NCI-H2081 (cell line): ENCODE results near the gene PTPN5.

Experiments
- DNase-seq, 2 experiments: peaks; one replicate each; lab custom pipeline; 2025; lab: John Stamatoyannopoulos, UW

The PTPN5 gene

DNA sequence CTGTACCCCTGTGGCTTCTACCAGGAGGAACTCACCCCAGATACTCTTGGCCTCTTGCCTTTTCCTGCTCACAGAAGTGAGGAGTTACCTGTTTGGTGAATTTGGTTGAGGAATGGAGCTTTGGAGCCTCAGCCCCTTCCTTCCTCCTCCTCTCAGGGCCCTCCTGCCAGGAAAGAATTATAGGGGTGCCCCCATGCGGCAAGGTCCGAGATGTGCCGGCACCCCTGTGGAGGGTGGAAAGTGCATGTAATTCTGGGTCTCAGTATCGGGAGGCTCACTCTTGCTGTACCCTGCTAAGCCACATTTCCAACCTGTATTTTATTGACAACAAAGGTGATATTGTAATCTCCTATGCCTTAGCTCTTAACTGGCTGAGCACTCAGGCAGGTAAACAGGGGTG lies 51.9 kb downstream of the PTPN5 start:
- no peak for DNase-seq

- no peak for DNase-seq
Observed at GRCh38 chr11:18737642-18738041, 54.0 kb downstream of the PTPN5 start.

DNA sequence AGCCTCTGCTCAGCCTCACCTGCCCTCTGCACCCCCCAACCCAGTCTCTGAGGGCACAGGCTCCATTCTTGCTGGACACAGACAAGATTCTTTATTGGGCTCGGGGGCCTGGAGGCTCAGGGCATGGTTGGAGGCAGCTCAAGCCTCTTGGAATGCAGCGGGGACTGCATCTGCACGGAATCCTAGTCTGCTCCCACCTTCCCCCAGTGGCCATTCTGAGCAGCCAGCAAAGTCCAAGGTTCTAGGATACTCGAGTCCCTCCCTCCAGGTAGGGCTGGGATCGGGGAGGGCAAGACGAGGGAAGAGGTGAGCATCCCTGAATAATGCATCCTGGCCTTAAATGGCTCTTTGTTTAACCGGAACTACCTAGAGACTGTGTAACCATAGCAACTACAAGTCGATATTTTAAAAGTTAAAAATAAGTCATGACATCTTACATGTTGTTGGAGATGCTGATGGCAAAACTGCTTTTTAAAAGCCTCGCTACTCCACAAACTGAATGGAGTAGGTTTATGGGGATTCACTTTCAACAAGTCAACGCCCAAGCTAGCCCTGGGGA lies 54.9 kb downstream of the PTPN5 start:
- no peak for DNase-seq

DNA sequence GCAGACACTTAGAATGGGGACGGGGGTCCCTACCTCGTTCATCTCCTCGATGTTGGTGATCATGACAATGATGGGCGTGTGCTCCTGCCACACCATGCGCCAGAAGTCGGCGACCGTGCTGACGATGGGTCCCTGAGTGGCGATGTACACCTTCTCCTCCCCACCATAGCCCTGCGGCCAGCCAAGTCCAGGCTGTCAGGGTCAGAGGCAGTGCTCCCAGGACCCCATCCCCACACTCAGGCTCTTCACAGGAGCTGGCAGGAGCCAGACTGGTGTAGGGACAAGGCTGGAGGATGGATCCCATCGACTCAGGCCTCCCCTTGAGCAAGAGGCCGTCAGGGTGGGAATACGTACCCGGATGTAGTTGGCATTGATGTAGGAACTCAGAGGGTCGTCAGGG lies 58.4 kb downstream of the PTPN5 start:
- no peak for DNase-seq

DNA sequence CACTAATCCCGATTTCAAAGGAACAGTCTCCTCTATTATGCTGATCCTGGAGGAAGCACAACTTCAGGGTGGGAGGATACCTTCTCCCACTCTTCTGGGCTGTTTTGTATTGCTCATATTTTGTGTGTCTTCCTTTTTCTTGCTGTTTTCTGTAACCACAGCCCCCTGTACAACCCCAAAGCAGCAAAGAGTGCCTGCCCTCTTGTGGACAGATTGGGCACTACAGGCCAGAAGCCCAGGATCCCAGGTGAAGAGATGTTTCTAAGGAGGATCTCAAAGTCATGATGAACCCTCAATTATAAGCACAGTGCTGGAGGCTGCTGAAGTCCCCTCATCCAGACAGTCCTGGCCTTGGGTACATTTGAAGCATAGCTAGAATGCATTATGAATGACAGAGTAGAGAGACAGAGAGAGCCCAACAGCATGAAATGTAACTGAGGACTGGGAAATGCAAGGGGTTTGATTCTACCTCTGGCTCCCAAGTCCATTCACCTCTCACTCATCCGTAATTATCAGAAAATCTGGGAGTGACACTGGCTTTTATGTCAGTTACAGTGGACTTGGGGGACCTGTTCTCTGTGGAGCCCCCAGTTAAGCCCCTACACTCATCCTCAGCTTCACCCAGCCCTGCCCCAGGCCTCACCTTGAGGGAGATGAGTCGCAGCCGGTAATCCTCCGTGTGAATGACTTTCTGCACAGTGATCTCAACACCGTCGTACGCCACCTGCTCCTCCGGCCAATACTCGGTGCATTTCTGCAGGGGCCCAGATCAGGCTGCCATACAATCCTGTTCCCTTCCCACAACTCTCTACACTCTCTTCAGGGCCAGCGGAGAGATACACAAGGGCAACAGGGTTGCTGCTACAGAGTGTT lies 59.4 kb downstream of the PTPN5 start:
- DNase-seq, result peak; percentile 7 to 37

- DNase-seq, result no peak
Observed at GRCh38 chr11:18731441-18731840, 60.2 kb downstream of the PTPN5 start.

- no peak for DNase-seq
Observed at GRCh38 chr11:18730020-18730419, 61.6 kb downstream of the PTPN5 start.

DNA sequence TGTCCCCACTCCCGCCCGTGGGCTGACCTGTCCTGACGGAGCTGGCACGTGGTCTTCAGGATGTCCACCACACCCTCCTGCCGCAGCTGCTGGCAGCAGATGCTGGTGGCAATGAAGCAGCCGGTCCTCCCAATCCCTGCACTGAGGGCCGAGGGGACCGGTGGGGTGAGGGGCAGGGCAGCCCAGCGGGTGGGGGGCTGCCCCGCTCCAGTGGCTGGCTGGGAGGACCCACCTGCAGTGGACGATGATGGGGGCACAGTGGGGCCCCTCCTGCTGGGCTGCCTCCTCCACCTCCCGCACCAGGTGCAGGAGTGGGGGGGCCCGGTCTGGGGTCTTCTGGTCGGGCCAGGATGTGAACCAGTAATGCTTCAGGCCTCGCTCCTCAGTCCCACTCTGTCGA lies 62.2 kb downstream of the PTPN5 start:
- DNase-seq, result no peak

DNA sequence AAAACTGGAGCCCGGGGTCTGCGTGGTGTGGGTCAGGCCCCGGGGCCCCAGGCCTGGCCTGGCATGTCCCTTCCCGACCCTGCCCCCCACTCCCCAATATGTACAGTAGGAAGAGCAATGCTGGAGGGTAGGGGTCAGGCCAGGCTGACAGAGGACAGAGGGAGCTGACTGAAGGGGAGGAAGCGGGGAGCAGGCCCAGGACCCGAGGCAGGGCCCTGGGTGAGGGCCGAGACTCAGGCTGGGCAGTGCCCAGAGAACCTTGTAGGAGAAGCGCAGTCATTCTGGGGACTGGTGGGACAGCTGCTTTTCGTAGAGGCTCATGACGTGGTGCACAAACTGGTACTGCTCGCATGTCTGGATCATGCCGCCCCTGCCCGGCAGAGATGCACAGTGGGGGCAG lies 62.9 kb downstream of the PTPN5 start:
- DNase-seq, result no peak

DNA sequence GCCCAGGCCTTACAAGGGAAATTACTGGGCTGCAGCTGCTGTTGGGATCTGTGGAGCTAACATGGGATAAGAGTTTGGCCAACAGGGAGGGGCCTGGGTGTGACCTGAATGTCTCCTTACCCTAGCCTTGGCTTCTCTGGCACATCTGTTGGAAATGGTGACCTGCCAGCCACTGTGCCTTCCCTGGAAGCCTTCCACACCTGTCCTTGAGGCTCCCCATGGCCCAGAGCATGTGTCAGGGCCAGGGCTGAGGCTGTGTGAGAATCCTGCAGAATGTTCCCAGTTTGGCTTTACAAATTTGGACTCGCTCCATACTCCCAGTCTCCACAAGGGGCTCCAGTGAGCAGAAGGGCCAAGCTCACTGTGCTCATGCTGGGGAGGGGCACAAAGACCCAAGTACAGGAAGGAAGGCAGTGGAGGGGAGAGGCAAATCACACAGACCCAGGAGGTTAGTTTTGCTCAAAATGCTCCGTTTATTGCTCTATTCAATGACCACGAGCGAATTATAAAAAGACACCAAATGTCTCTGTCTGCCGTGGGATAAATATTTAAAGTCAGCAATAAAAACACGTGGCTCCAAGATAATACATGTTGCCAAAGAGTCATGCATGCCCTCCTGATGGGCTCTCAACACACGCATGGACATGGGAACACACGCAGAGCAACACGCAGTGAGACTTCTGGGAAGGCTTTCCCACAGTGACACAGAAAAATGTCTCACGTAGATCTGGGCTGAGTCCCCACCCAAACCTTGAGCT lies 63.9 kb downstream of the PTPN5 start:
- DNase-seq, result peak; percentile 45 to 46

GRCh38 chr11:18726040-18726439 lies 65.6 kb downstream of the PTPN5 start, which contains the start of gene IGSF22:
Gene IGSF22, minus strand, starts transcription at chr11:18726188. Its CDS starts 1,952 bp downstream, at chr11:18724236.
- no peak for DNase-seq

DNA sequence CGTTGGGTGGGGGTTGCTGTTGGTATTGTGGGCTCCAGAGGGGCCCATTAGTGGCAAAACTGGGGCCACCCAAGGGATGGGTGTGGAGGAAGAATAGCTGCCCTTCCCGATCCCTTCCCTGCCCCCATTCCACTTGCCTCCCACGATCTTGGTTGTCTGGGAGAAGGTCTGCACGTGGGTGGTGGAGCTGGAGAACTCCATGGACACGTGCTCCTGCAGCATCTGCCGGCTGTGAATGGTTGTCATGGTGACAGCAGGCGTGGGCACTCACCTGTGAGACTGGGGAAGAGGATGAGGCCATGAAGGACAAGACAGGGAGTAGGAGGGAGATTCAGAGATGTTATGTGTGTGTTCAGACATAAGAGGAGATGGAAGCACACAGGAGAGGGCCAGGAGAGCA lies 67.6 kb downstream of the PTPN5 start:
- no peak for DNase-seq

DNA sequence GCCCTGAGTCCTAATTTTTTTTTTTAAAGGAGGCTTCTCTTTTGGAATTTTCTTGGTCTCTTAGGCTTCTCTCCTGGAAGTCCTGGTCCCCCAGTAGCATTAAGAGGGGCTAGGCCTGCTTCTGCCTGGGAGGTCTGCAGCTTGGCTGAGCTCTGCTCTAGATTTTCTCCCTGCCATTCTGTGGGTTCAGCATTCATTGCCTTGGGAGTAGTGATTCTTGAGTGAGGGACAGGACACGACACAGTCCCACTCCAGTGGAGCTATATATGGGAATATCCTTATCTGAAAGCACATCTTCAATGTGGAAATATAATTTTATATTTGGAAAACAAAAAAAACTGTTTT lies 69.3 kb downstream of the PTPN5 start:
- no peak for DNase-seq

DNA sequence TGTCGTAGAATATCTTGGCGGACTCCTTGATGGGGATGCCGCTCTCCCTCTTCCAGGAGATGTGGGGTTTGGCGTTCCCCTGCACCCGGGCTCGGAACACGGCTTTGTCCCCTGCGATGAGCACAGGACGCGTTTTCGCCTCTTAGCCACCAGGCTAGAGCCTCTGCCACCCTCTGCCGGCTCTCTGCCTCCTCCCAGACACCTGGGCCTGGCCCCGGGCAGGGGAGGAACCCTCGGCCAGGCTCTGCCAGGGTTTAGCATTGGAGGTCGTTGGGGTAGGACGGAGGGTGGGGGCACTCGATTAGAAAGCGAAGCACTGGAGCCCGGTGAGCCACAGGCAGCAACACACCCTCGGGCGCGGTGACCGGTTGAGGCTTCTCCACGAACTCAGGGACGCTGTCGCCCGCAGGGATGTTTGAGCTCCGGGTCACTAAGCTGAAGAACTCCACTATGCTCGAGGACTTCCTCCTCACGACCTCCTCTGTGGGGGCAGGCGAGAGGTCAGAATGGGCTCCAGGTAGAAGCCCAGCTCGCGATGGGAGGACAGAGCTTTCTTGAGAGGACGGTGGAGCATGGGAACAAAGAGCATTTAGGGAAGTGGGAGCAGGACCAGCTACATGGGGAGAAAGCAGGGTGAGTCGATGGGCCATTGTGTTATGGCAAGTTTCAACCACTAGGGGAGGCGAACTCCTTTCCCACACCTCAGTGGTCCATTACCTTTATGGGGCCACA lies 69.9 kb downstream of the PTPN5 start:
- peak; percentile 23 to 54 for DNase-seq

GRCh38 chr11:18720808-18721560 lies 70.6 kb downstream of the PTPN5 start:
- peak; percentile 70 to 77 for DNase-seq

GRCh38 chr11:18720091-18720807 lies 71.3 kb downstream of the PTPN5 start:
- DNase-seq, result no peak

DNA sequence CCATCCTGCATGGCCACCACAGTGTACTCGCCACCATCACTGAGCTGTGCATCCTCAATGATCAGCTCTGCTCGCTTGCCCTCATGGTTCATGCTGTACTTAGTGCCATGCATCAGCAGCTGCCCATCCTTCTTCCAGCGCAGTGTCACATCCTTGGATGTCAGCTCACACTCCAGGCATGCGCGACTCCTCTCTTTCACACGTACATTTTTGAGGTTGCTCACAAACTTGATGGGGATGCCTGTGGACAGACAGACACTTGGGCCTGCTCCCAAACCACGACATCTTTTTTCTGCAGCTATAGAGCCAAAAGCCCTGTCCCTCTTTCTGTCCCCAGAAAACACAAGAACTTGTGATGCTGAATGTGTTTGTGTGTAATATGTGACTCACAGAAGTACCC lies 76.1 kb downstream of the PTPN5 start:
- no peak for DNase-seq

- DNase-seq, result no peak
Observed at GRCh38 chr11:18714443-18714780, 77.2 kb downstream of the PTPN5 start.

- no peak for DNase-seq
Observed at GRCh38 chr11:18713646-18714442, 77.8 kb downstream of the PTPN5 start.

DNA sequence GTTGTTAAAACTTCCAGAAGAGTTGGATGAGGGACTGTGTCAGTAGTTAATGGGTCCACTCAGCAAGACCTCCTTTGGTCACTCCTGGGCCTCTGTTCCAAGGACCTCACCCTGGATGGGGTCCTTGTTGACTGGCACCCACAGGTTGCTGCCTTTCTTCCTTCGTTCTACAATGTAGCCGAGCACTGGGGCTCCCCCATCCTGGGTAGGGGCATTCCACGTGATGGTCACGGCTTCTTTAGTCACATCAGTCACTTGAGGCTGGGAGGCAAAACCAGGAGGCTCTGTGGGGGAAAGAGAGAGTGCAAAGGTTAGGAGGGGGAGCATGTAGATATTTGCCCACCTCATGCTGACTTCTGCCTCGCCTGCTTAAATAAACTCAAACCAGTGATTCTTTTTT lies 81.1 kb downstream of the PTPN5 start:
- DNase-seq, result no peak
